GM19395 (cell line): ENCODE measurements around the gene CLIC1.
"Not testable (repeated sequence)": the region's sequence is repeated elsewhere in the genome, so short reads cannot be mapped to it uniquely, and the experiment has no call there.

ENCODE experiments used
- ATAC-seq: cut with Tn5 transposase; IDR thresholded peaks from one replicate; pipeline ENCODE4 v1.9.1; 2021; ENCODE audit warnings: mild to moderate bottlenecking, moderate library complexity; ENCODE audit not compliant: unreplicated experiment

CLIC1 gene

DNA sequence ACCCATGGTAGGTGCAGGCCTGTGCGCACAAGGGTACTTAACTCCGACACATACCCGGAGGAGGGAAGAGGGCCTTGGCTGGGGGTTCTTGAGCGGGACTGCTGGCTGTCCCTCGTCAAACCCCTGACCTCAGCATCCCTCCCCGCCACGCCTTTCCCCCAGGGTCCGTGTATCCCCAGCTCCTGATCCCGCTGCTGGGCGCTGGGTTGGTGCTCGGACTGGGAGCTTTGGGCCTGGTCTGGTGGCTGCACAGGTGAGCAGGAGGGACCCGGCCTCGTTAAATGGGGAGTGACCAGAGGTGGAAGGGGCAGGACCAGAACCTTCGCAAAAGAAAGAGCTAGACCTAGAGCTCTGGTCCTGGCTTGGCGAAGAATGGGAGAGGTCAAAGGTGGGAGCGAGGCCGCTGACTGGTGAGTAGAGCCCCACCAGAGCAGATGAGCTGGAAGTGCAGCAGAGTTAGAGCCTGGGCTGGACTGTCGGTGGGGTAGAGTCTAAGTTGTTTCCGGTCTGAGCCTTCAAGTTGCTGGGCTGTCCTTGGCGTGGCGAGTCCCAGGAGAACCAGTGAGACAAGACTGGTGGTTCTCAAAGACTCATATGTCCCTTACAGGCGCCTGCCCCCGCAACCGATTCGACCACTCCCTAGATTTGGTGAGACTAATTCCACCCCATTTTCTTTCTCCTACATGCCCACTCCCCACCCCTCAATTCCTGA, 12.2 kb downstream of the CLIC1 start:
- no peak for ATAC-seq

- ATAC-seq: no peak
Measured at GRCh38 chr6:31723245-31723979, 12.9 kb downstream of the CLIC1 start, which contains the start of gene MPIG6B. Gene MPIG6B, plus strand, starts transcription at chr6:31723373. Its CDS starts 11 bp downstream, at chr6:31723384.

DNA sequence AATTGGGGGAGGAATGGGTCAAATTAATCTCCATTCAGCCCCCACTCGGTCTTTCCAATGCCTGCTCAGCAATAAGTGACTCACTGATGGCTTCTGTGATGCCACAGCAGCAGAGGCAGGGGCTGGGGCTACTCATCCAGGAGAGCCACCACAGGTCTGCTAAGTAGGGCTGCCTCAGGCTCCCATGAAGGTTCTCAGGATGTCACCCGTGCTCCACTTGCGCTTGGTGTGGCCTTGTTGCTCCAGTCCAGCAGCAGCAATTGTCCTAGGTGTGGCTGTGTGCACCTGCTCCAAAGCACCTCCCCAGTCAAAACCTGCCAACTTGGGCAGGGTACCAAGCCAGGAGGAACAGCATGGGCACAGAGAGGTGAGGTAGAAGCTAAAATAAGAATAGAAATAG, 14.2 kb downstream of the CLIC1 start:
- ATAC-seq: no peak

DNA sequence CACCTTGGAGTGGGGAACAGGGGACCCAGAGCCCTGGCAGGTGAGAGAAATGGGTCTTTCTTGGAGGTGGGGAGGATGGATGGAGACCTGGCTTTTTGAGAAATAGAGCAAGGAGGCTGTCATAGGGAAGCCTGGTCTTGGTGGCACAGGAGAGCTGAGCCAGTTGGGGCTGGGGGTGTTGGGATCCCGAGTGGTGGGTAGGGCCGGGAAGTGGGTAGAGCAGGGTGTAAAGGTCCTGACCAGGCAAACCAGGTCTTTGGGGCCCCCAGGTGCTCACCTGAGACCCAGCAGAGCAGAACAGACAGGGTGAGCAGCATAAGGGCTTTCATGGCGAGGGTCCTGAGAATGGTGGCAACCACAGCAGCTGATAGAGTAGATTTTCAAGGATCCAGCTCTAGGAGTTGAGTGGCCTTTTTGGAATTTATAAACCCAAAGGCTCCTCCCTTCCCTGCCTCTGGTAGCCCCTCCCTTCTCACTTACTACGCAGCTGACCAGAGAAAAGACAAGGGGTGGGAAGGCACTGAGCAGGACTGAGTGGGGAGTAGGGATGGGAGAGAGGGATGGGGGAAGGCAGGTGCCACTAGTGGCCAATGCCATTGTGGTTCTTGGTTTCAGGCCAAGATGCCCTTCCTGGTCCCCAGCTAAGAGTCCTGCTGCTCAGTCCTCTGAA, 14.8 kb downstream of the CLIC1 start, which contains the start of gene LY6G6C:
Gene LY6G6C (minus strand): TSS at position 396 of the 670 bp plus-strand sequence. CDS start 67 bp downstream, at position 329.
- ATAC-seq: no peak

DNA sequence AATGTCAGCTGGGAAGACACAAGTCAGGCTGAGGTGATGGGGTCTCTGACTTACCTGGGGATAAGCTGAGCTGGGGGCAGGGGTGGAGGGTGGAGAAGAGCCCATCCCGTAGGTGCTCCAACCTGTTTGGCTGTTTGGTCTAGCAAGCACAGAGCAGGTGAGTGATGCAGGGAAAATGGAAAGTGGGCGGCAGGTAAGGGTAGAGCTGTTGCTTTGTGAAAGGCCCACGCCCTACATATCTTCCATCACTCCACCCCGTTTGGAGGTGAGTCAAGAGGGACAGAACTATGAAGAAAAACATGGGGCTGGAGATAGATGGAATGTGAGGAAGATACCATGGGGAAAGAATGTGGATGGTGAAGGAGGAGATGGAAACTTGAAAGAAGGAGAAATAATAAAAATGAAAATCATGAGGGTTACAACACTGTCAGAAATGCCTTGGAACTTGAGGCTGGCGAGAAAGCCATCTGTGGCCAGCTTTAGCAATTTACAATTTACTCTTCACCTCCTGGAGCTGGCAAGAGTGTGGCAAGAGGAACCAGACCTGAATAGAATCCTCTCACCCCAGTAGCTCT, 16.0 kb downstream of the CLIC1 start:
- no peak for ATAC-seq

- no peak for ATAC-seq
Measured at GRCh38 chr6:31719001-31719400, 17.3 kb downstream of the CLIC1 start.

DNA sequence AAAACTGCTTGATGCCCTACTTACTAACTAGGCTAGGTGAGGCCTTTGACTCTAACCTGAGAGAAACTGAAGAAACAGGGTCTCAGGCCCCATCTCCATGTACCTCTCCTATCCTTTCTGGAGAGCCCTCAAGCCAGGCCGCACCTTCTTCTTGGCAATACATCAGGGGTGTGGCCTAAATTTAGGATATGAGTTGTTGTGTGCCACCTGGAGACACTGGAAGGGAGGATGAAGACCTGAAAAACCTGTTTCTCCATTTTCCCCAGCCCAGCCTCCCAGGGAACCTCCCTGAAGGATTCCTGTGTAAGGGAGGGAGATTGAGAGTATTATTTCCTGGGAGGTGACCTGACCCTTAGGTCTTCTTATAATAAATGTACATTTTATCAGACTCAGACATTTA, 18.1 kb downstream of the CLIC1 start:
- no peak for ATAC-seq

DNA sequence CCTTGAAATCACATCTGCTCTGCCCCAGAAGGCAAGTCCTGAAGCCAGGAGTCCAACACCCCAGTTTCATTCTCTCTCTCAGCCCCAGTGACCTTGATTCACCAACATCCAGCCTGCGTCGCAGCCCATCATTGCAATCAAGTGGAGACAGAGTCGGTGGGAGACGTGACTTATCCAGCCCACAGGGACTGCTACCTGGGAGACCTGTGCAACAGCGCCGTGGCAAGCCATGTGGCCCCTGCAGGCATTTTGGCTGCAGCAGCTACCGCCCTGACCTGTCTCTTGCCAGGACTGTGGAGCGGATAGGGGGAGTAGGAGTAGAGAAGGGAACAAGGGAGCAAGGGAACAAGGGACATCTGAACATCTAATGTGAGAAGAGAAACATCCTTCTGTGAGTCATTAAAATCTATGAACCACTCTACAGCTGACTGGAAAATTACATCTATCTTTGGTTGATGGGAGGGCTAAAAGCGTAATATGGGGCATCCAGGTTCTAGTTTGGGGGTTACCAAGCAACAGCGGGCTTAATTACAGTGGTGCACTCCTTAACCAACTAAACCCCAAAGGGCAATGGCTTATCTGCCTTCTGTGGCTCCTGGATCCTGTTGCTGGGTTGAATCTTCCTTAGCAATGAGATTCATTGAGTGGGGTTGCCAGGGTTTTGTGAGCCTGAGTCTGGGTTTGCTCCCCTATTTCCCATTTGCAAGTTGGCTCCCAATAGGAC, 18.7 kb downstream of the CLIC1 start:
- no peak for ATAC-seq

- no peak for ATAC-seq
Measured at GRCh38 chr6:31715022-31715958, 21.0 kb downstream of the CLIC1 start, which contains the start of gene LY6G6D. Gene LY6G6D, plus strand, starts transcription at chr6:31715348. Its CDS starts 8 bp downstream, at chr6:31715356.

DNA sequence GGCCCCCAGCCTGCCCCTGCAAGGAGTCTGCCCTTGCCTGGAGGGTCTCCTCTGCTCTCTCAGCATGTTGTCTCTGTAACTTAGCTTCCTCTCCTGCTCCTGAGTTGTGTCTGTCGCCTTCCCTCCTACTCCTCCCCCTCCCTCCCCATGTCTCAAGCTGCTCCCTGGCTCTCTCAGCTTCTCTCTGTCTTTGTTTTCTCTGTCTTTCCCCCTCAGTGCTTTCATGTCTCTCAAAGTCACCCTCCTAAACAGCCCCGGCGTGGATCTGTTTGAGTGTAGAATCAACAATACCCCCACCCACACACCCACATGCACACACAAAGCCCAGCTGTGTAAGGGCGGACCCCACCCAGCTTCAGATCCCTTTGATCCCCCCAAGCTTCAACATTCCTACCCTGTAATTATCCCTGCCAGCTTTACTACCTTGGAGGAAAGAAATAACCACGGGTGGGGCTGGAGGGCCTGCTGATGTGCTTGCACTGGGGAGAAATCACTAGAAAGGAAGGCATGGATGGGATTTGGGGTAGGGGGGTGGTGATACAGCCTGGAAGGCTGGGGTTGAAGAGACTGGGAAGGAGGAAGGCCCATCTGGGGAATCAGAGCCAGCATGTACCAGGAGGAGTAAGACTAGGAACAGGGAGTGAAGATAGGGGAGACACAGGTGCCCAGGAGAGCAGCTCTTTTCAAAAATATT, 22.2 kb downstream of the CLIC1 start:
- ATAC-seq: no peak

DNA sequence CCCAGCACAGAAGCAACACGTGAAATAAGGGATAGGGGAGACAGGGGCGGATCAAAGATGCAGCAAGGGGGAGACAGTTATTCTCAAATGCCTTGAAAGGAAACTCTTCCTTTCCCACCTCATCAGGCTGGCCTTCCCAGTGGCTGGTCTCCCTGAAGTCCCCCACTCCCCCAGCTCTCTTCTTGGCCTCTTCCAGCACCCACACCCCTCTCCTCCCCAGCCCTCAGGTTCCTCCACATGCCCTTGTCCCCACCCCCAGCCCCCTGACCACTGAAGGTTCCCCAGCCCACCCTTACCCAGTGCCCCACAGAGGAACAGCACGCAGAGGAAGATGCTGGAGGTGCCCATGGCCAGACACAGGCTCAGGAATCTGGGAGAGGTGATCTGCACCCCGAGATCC, 22.9 kb downstream of the CLIC1 start:
- ATAC-seq: no peak

DNA sequence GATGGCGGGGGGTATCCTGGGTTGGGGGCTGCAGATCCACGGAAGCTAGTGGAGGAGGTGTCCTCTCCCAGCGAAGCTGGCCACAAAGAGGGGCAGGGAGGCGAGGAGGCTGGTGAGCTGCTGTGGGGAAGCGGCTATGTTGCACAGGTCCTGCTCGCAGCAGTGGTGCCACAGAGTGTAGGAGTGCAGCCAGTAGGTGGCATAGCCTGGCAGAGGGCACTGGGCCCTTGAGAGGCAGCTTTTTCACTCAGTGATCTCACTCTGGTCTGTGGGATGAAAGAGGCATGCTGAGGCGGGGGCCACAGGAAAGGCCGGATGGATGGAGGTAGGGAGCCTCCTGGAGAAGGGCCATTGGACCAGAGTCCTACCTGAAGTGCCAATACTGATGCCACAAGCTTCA, 24.0 kb downstream of the CLIC1 start:
- no peak for ATAC-seq

DNA sequence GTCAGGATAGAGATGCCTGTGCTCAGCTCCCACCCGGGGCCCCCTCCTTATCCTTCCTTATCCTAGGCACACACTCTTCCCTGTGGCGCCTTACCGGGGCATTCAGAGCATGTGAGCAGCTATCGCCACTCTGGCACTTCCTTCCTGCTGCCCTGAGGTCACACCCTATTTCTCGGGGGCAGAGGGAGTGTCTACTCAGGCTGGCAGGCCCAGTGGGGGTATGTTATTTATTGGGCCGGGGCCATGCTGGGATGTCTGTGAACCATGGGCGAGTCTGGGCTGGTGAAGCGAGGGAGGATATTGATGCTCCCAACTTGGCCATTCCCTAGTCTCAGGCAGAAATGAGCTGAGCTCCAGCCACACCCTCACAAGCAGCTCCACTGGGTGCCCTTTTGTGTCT, 25.1 kb downstream of the CLIC1 start:
- ATAC-seq: no peak

DNA sequence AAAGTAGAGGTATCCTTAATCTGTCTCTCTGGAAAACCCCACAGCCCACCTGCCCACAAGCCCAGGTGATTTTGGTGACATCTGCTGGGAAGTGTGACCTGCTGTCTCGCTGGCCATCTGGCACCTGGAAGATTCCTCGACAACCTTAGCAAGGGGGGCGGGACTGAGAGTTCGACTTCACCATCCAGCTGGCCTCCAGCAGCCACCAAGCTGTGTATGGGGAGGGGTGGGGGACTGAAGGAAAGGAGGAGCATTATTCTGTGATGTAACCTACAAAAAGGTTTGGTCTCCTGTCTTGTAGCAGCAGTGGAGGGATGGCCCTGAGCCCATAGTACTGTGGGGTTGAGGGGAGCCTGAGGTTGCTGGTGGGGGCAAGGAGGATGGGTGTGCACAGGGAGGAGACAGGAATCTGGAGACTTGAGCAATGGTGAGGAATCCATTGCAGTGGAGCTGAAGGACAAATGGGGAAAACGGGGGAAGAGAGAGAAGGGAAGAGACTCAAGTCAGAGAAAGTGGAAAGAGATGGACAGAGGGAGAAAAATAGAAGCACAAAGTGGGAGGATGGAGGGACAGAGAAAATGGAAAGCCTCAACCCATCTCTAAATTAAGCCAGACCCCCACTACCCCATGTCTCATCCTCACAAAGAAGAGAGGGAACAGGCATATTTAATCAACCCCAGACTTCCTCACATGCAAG, 25.7 kb downstream of the CLIC1 start:
- ATAC-seq: no peak

GRCh38 chr6:31709157-31709556, 27.2 kb downstream of the CLIC1 start:
- not testable (repeated sequence) for ATAC-seq

DNA sequence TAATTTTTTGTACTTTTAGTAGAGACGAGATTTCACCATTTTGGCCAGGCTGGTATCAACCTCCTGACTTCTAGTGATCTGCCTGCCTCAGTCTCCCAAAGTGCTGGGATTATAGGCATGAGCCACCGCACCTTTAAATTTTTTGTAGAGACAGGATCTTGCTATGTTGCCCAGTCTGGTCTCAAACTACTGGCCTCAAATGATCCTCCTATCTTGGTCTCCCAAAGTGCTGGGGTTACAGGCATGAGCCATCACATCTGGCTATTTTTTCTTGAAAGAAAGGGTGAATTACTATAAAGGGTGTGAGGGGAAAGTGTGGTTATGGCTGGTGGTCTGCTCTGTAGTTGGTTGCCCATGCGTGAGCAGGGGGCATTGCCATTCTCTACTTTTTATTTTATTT, 28.1 kb downstream of the CLIC1 start:
- no peak for ATAC-seq

- no peak for ATAC-seq
Measured at GRCh38 chr6:31707701-31708100, 28.6 kb downstream of the CLIC1 start.

DNA sequence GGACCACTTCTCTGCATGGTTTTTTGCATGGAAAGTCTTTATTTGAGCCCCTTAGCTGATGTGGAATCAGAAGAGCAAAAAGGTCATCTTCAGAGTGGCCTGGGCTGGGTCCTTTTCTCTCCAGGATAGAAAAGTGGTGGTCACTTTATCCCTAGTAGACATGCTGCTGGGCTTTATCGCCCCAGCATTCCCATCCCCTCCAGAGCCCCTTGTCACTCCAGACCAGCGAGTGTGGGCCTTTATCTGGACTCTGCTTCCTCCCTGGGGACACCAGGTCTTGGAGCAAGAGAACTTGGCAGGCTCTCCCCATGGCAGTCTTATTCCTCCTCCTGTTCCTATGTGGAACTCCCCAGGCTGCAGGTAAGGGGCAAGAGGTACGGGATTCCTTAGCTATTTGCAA, 29.7 kb downstream of the CLIC1 start, which contains the start of gene LY6G6F:
Gene LY6G6F (plus strand): TSS at position 268 of the 400 bp plus-strand sequence. CDS start 41 bp downstream, at position 309.
- no peak for ATAC-seq
